Dermis microvascular lymphatic vessel endothelial cell (primary cell): ENCODE measurements around the gene PRPH2. TPM values are rescaled to one million over a fixed set of nuclear protein-coding genes. Genes with fewer than 3 reads are reported as not detected.

Experiments
- total RNA-seq: library from RNA; depleted of rRNA; stranded (reverse); fragments of >200 nt; gene quantifications from 2 replicates; pipeline ENCODE4 v1.2.1, GENCODE V29; 2014

Gene PRPH2
- total RNA-seq, 1 donor from 2014 or later = 0.13 TPM

Other genes with a start within 250 kb of the PRPH2 start
- 22.5 and 22.9 TPM in 2 replicates for gene UBR2, start 158.6 kb downstream of the PRPH2 start, total RNA-seq
- 29.1 and 36.4 TPM in 2 replicates for gene TBCC, start 23.5 kb upstream of the PRPH2 start, total RNA-seq
- gene BICRAL, start 59.5 kb upstream of the PRPH2 start, total RNA-seq = 3.0 and 5.6 TPM in 2 replicates
- 85.9 and 86.1 TPM in 2 replicates for gene RPL7L1, start 157.0 kb upstream of the PRPH2 start, total RNA-seq
- gene PTCRA, start 193.5 kb upstream of the PRPH2 start, total RNA-seq = not detected in 2 replicates
- 15.5 and 22.3 TPM in 2 replicates for gene CNPY3, start 206.9 kb upstream of the PRPH2 start, total RNA-seq
- gene GNMT, start 238.2 kb upstream of the PRPH2 start, total RNA-seq = under 0.01 and 0.13 TPM in 2 replicates